ENCODE measurements around the gene ARL6.
"Not testable (repeated sequence)": the region's sequence is repeated elsewhere in the genome, so short reads cannot be mapped to it uniquely, and the experiment has no call there.

Gene ARL6

DNA sequence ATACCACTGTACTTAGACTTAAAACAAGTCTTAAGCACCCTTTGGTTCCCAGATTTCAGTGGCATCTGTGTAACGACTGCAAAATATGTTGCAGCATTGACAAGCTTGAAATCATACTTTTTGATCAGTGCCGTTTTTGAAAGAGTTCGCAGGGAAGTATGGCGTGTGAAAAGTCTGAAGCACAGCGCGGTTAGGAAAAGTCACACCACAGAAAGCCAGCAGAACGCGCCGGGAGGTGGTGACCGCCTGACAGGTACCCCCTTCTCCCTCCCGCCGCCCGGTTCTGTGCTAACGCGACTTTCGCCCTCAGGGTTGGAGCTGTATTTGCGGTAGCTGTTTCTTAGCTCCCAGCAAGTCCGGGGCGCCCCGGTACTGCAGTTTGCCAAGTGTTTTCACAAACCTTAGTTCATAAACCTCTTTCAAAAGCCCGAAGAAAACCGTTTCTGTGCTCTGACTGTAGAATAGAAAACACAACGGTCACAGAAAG is 56.8 kb downstream of the ARL6 start:
- DNase-seq (ENCODE audit: insufficient read length, low spot score) (peak; percentile 3), FAIRE-seq (peak; percentile 87)

DNA sequence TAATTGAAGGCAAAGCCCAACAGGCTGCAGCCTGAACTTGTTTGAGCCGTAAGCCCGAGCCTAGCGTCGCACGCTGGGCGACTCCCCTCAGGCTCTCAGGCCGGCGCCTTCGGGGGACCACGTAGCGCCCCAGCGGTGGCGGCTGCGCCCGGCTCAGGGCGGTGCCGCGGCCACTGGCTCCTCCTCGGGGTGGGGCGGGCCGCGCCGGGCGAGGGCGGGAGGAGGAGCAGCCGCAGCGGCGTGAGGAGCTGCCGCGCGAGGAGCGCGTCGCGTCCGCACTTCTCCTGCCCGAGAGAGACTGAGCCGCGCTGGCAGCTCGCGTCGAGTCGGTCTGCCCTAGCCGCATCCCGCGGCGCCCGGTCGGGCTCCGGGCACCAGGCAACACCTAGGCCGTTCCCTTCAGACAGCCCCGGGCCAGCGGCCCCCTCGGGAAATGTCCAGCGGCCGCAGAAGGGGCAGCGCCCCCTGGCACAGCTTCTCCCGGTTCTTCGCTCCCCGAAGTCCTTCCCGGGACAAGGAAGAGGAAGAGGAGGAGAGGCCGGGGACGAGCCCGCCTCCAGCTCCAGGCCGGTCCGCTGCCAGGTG is 57.3 kb downstream of the ARL6 start, which contains the start of gene CRYBG3:
TSS of gene CRYBG3 (plus strand) at position 238 of the 585 bp plus-strand sequence. CDS start at position 434, 196 bp downstream.
- DNase-seq (ENCODE audit: insufficient read length, low spot score) (peak; percentile 82), FAIRE-seq (peak; percentile 14)

DNA sequence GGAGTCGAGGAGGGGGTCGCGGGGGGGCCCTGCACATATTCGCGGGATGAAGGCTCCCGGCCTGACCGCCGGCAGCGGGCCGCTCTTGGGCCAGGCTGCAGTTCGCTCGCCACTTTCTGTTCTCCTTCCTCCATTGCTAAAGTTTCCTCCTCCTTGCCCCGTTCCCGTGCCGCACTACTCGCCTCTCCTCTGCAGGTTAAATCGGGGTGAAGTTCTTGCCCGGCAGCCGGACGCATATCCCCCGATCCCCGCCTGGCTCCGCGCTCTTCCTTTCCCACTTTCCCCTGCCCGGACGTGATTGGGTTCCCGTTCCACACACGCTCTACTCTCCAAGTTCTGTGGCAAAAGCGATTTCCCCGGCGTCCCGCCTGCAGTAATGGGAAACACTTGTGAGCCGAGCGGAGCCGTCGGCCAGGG is 57.8 kb downstream of the ARL6 start:
- FAIRE-seq (no peak), DNase-seq (ENCODE audit: insufficient read length, low spot score) (peak; percentile 2)

- no peak for DNase-seq (ENCODE audit: insufficient read length, low spot score)
Observed at GRCh38 chr3:97823046-97824004, 58.8 kb downstream of the ARL6 start.

DNA sequence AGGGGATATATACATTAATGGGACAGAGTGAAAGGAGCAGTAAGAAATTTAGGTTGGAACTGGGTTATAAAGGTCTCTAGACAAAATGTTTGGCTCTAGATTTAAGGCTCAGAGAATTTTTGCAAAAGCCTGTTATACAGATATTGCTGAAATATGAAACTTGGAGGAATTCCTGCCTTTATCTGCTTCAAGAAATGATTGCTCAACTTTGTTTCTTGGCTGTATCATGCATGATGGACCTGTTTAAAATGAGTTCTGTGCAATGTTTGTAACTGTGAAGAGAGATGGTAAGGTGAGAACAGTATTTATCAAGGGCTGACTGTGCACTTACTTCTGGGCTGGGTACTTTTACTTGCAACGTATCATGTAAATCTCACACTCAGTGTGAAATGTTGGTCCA is 60.5 kb downstream of the ARL6 start:
- no peak for DNase-seq (ENCODE audit: insufficient read length, low spot score)
- FAIRE-seq: no peak

More at GRCh38 chr3:97823046-97824004, 58.8 kb downstream of the ARL6 start:
- FAIRE-seq: no peak

DNA sequence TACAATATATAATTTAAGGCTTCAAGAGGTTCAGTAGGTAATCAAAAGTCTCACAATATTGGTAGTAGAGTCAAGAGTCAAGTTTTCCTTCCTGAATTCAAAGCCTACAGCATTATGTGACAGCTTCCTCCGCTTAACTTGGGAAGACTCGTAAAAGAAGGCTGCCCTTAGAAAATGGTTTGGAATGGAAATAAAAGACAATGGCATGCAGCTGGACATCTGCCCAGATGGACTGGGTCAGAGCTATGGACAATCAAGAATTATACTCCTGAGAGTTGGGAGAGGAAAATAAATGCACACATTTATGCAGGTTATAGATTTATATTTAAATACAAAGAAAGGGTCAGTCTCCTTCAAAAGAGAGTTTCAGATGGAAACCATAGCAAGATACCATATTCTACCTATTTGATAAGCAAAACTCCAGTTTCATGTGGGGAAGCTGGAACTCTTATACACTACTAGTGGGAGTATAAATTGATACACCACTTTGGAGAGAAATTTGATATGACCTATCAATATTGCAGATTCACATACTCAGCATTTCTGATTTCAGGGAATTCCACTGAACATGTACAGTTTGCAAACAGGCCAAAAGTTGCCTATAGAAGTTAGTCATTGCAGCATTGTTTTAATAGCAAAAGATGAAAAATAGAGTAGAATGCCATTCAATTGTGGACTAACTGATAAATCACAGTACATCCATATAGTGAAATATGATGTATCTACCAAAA is 63.3 kb downstream of the ARL6 start:
- DNase-seq (ENCODE audit: insufficient read length, low spot score): no peak
- FAIRE-seq: no peak

DNA sequence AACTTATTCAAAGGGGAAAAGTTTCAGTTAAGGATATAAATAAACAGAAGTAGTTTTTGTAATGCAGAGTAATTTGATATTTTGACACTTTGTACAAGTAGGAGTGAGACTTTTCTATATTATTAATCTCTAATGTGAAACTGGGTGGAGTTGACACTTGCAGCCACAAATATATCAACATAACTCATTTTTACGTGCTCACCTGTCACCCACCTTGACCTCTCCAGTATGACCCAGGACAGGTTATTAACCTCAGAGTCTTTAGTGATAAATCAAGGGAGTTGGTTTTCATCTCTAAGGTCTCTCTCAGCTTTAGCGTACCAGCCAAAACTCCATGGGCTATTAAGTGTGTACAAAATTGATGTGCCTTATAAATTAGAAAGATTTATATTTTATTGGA is 64.6 kb downstream of the ARL6 start:
- no peak for FAIRE-seq
- DNase-seq (ENCODE audit: insufficient read length, low spot score): no peak

GRCh38 chr3:97830638-97831037 is 66.1 kb downstream of the ARL6 start:
- FAIRE-seq (no peak), DNase-seq (ENCODE audit: insufficient read length, low spot score) (no peak)

DNA sequence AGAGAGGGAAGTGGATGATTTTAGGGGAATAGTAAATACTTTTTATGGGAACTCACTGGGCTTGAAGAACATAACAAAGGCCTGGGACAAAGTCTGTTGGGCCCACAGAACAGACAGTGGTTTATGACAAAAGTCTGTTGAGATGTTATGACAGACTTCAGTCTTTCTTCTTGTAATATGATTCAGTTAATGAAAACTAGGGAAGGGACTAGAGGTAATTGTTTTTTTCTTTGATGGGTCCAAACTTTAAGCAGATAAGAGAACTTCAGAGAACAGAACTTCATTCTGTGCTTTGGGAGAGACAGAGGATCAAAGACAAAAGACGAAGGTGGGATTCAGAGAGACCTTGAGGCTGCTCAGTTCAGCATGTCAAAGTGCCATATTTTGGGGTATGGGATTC is 66.6 kb downstream of the ARL6 start:
- no peak for FAIRE-seq
- DNase-seq (ENCODE audit: insufficient read length, low spot score): no peak

GRCh38 chr3:97833184-97833583 is 68.6 kb downstream of the ARL6 start:
- not testable (repeated sequence) for DNase-seq (ENCODE audit: insufficient read length, low spot score); FAIRE-seq

DNA sequence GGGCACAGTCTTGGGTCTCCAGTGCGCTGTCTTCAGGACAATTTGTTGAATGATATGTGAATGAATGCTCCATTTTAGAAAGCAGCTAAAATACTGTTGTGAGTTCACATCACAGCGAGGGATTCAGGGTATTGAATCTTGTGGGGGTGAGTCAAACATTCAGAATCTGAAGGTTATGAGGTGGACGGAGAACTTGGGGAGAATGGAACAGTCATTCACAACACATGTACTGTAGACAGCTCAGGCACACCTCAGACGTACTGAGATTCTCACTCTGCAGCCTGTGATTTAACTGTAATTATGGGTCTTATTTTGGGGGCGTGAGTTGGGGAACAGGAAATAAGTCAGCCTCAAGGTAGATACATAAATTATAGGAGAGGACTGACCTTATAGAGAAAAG is 71.2 kb downstream of the ARL6 start:
- DNase-seq (ENCODE audit: insufficient read length, low spot score) (no peak), FAIRE-seq (no peak)

DNA sequence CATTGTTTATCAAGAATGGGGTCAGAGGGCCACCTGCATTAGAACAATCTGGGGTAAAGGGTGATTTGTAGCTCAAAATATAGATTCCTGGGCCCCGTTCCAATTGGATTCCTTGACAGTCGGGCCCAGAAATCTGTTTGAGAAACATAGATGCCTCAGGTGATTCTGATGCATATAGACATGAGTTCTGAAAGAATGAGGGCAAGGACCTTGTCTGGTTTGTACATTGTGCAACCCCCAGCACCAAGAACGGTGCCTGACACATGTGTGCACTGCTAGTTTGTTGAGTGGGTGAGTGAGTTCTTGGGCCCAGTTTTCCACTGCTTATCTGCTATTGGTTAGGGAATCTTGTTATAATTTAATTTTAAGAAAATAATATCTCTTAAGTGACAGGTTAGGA is 73.8 kb downstream of the ARL6 start:
- DNase-seq (ENCODE audit: insufficient read length, low spot score) (no peak), FAIRE-seq (no peak)

GRCh38 chr3:97839944-97840343 is 75.4 kb downstream of the ARL6 start:
- FAIRE-seq: no peak
- DNase-seq (ENCODE audit: insufficient read length, low spot score): no peak

DNA sequence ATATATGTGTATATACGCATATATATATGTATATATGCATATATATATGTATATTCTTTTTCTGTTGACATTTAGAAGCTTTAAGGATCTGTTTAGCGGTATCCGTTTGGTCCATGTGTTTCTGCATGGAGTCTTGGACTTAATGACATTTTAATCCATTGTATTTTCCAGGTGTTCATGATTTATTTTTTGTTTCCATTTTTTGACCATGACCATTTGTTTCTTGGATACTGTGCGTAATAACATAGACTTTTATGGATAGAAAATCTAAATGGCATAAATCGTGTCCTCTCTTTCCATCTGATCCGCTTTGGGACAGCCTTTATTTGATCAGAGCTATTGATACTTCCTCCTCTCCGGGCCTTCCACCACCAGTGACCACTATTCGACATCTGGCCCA is 76.7 kb downstream of the ARL6 start:
- DNase-seq (ENCODE audit: insufficient read length, low spot score) (no peak), FAIRE-seq (no peak)

GRCh38 chr3:97841956-97842355 is 77.4 kb downstream of the ARL6 start:
- FAIRE-seq (no peak), DNase-seq (ENCODE audit: insufficient read length, low spot score) (no peak)

DNA sequence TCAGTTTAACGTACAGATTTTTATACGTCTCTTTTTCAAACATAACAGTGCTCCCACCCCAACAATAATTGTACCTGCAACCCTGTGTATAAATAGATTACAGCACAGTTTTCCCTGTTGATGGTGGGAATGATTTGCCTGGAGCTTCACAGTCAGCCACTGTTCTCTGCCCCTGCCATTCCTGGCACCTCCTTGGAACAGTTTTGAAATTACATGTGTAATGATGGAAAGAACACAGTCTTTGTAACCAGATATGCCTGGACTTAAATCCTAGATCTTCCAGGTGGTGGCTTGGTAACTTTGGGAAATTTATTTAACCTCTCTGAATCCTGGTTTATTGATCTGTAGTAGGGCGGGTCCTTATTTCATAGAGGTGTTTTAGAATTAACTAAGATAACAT is 84.2 kb downstream of the ARL6 start:
- no peak for FAIRE-seq
- DNase-seq (ENCODE audit: insufficient read length, low spot score): no peak
